Measurements from ENCODE around the gene ELOB.

ELOB gene

DNA sequence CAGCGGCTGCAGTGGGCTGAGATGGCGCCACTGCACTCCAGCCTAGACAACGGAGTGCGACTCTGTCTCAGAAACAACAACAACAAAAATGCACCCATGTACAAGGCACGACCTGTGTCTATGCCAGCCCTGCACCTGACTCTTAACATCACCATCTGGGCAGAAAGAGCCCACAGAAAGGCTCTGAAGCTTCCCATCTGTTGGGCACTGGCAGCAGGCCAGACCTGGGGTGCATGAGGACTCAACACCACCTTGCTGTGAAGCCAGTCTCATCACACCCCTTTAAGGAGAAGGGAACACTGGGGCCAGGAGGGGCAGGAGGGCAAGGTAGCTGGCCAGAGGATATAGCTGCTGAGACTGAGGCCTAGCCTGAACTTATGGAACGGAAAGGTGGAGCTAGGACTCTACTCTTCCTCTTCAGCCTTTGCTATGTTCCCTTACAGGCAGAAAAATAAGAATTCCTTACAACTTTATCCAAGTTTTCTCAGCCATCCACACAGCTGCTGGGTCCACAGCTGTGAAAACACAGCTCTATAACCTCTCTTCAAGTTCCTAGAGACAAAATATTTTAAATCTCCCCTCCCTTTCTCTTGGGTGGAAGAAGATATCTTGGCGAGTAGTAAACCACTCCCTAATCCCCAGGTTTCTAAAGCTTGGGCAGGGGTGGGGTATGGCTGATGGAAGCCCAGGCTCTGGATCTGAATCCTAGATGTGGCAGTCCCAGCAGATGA is 2.8 kb downstream of the ELOB start:
- H3K4me1 ChIP-seq (ENCODE audit: insufficient read depth, low read length): peaks cover 18% of the 10 kb centered on the region
- H2AFZ ChIP-seq (ENCODE audit: low read depth, low read length): no peak overlapping the region
- no peak overlapping the region for H3K4me3 ChIP-seq (ENCODE audit: low read length)
- no peaks in the 10 kb centered on the region for H3K9me3 ChIP-seq (ENCODE audit: low read length)
- H3K27me3 ChIP-seq (ENCODE audit: insufficient read depth, low read length): no peaks in the 10 kb centered on the region
- peaks cover 58% of the 10 kb centered on the region for H3K36me3 ChIP-seq (ENCODE audit: insufficient read depth, low read length)

DNA sequence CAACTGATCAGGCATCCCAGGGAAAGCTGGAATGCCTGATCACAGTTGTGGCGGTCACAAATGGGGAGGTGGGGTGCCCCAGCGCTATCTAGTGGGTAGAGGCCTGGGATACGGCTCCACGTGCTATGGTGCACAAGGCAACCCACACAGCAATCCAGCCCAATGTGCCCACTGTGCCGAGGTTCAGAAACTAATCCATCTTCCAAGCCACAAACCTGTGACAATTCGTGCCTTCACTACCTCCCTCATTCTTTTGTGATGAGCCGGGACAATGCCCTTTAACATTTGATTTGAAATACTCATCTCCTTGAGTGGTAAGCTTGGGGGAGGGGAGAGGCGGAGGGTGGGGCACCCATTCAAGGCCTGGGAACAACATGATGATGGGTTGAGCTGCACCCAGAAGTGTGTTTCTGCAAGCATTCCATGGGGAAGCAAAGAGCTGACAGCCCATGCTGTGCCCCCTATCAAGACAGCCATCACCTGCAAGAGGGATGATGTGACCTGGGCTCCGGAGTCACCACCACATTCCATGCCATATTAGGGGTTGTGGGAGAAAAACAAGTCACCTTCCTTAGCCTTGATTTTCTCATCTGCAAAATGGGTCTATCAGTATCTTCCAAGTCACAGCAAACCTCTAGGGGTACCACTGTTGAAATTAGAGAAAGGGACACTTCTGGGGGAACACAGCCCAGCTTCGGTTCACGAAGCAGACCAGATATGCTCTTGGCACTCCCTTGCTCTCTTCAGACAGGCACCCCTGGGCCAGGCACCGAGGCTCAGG is 3.7 kb downstream of the ELOB start:
- H3K4me1 ChIP-seq (ENCODE audit: insufficient read depth, low read length): peaks cover 16% of the 10 kb centered on the region
- peaks cover 67% of the 10 kb centered on the region for H3K36me3 ChIP-seq (ENCODE audit: insufficient read depth, low read length)
- no peak overlapping the region for H2AFZ ChIP-seq (ENCODE audit: low read depth, low read length)
- H3K27me3 ChIP-seq (ENCODE audit: insufficient read depth, low read length): no peaks in the 10 kb centered on the region
- H3K9me3 ChIP-seq (ENCODE audit: low read length): no peaks in the 10 kb centered on the region
- H3K4me3 ChIP-seq (ENCODE audit: low read length): no peak overlapping the region

DNA sequence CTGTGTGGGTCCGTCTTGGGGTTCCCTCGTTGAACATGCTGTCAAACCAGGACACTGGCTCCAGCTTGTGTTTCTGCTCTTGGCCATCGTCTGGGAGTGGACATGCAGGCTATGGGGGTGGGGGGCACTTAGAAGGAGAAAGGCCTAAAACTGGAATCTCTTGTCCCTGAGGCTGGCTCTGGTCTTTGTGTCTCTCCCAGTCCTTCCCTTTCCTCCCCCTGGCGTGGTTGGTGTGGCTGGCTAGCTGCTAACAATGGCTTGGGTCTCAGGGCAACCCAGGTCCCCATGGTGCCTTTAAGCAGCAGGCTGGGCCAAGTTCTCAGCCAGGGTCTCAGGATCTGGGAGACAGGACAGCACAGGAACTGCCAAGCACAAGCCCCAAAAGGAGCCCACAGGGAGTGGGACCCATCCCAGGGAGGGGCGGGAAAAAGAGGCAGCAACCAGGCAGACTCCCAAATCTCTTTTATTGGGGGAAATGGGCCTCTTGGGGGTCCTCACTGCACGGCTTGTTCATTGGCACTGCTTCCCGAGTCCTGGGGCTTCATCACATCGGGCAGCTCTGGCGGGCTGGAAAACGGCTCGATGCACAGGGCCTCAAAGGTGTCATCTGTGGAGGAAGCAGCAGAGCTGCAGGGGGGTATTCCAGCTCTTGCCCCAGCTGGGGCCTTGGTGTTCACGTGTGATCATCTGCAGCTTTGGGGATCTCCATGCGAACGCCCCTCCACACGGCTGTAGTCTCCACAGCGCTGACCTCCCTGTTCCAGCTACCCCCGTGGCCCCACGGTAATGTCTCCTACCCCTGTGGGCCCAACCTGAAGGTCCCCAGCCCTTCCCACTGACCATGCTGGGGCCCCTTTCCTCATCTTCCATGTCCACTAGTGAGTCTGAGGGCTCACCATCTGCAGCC is 5.3 kb downstream of the ELOB start:
- no peak overlapping the region for H3K4me3 ChIP-seq (ENCODE audit: low read length)
- H3K36me3 ChIP-seq (ENCODE audit: insufficient read depth, low read length): peaks cover 83% of the 10 kb centered on the region
- no peak overlapping the region for H2AFZ ChIP-seq (ENCODE audit: low read depth, low read length)
- H3K27me3 ChIP-seq (ENCODE audit: insufficient read depth, low read length): no peaks in the 10 kb centered on the region
- H3K9me3 ChIP-seq (ENCODE audit: low read length): no peaks in the 10 kb centered on the region
- H3K4me1 ChIP-seq (ENCODE audit: insufficient read depth, low read length): peaks cover 11% of the 10 kb centered on the region

DNA sequence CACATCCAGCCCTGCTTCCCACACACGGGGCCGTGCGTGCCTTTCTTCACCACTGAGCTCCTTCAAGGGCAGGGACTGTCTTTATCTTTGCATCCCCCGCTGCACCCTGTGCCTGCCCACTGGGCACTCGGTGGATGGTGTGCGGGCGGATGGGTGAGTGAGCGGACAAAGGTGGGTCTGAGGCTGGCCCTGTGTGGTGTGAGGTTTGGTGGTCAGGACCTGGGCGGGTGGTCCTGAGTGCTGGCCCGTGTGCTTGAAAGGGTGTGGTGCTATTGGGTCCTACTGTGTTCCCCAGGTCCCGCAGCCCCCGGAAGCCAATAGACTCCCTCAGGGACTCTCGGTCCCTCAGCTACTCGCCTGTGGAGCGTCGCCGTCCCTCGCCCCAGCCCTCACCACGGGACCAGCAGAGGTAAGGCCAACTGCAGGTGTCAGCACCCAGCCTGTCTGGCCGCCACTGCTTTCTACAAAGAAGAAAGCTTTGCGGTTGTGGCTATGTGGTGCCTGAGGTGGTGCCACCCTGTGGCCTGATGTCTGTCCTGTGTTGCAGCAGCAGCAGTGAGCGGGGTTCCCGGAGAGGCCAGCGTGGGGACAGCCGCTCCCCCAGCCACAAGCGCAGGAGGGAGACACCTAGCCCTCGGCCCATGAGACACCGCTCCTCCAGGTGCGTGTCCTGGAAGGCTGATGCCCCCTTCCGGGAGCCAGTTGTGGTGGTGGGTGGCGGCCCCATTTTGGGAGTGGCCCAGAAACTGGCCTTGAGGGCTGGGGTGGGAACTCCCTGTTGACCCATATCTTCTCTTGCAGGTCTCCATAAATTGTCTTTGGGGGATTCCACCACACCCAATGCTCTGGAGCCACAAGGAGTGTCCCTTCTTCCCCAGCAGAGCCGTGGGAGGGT is 6.8 kb downstream of the ELOB start:
- Histone ChIP-seq H3K4me1 (ENCODE audit: insufficient read depth, low read length) (peaks cover 2% of the 10 kb centered on the region), H3K9me3 (ENCODE audit: low read length) (peaks cover 6% of the 10 kb centered on the region), H3K36me3 (ENCODE audit: insufficient read depth, low read length) (peaks cover 96% of the 10 kb centered on the region), H2AFZ (ENCODE audit: low read depth, low read length) (no peak overlapping the region), H3K4me3 (ENCODE audit: low read length) (no peak overlapping the region), H3K27me3 (ENCODE audit: insufficient read depth, low read length) (no peaks in the 10 kb centered on the region)

DNA sequence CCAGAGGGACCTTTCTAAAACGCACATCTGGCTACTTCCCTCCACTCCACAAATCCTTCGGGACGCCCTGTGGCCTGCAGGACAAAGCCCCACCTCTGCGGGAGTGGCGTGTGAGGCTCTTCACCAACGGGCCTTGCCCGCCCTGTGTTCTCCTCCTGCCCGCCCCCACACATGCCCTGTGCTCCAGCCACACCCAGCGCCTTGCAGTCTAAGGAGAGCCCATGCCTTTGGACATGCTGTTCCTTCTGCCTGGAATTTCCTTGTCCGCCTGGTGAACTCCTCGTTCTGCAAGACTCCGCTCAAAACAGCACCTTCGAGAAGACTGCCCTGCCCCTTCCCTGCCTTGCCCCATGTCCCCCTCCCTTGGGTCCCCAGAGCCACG is 7.4 kb downstream of the ELOB start:
- H3K36me3 ChIP-seq (ENCODE audit: insufficient read depth, low read length): peaks cover 96% of the 10 kb centered on the region
- H3K4me1 ChIP-seq (ENCODE audit: insufficient read depth, low read length): no peaks in the 10 kb centered on the region
- H3K9me3 ChIP-seq (ENCODE audit: low read length): peaks cover 10% of the 10 kb centered on the region
- H3K4me3 ChIP-seq (ENCODE audit: low read length): no peak overlapping the region
- no peak overlapping the region for H2AFZ ChIP-seq (ENCODE audit: low read depth, low read length)
- H3K27me3 ChIP-seq (ENCODE audit: insufficient read depth, low read length): no peaks in the 10 kb centered on the region

DNA sequence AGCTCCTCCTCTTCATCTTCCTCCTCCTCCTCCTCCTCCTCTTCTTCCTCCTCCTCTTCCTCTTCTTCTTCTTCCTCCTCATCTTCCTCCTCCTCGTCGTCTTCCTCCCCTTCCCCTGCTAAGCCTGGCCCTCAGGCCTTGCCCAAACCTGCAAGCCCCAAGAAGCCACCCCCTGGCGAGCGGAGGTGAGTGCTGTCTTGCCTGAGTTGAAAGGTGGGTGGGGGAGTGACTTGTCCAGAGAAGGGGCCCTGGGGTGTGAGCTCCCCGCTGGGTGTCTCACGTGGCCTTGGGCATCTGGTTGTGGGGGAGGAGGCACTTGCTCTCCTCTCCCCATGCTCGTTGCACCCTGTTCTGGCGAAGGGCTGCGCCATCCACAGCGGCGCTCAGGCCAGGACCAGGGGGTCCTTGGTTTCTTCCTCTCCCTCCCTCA is 8.0 kb downstream of the ELOB start:
- Histone ChIP-seq H3K27me3 (ENCODE audit: insufficient read depth, low read length) (no peaks in the 10 kb centered on the region), H3K4me1 (ENCODE audit: insufficient read depth, low read length) (no peaks in the 10 kb centered on the region), H3K9me3 (ENCODE audit: low read length) (peaks cover 12% of the 10 kb centered on the region), H2AFZ (ENCODE audit: low read depth, low read length) (no peak overlapping the region), H3K4me3 (ENCODE audit: low read length) (no peak overlapping the region), H3K36me3 (ENCODE audit: insufficient read depth, low read length) (peaks cover 97% of the 10 kb centered on the region)

DNA sequence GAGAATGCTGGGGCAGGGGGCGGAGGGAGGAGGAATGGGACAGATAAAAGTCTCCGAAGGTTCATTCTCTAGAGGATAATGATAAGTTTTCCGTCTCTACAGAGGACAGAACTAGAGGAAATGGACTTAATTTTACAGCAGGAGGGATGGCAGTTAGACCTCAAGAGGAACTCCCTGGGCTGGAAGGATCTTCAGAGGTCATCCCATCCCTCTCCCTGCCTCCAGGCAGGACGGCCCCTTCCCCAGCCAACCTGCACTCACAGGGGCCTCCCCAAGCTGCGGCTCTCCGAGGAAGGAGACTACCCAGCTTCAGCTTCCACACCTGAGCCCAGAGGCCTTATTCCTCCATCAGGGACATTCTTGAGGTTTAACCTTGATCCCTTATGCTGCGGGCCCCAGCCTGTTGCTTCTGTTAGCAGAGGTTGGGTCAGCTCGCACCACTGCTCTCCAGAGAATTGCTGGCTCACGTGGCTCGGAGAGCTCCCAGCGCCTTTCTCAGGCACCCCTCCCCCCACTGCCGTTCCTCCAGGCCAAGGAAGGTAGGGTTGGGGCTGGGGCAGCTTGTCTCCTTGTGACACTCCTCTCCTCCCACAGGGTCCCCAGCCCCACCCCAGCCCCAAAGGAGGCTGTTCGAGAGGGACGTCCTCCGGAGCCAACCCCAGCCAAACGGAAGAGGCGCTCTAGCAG is 8.5 kb downstream of the ELOB start:
- Histone ChIP-seq H2AFZ (ENCODE audit: low read depth, low read length) (no peak overlapping the region), H3K4me1 (ENCODE audit: insufficient read depth, low read length) (no peaks in the 10 kb centered on the region), H3K4me3 (ENCODE audit: low read length) (no peak overlapping the region), H3K36me3 (ENCODE audit: insufficient read depth, low read length) (peaks cover 98% of the 10 kb centered on the region), H3K27me3 (ENCODE audit: insufficient read depth, low read length) (no peaks in the 10 kb centered on the region), H3K9me3 (ENCODE audit: low read length) (peaks cover 18% of the 10 kb centered on the region)

DNA sequence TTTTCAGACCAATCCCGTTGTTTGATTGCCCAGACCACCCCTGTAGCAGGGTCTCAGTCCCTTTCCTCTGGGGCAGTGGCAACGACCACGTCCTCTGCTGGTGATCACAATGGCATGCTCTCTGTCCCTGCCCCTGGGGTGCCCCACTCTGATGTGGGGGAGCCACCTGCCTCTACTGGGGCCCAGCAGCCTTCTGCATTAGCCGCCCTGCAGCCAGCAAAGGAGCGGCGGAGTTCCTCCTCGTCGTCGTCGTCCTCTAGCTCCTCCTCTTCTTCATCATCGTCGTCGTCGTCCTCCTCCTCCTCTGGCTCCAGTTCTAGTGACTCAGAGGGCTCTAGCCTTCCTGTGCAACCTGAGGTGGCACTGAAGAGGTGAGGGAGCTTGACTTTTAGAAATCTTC is 9.2 kb downstream of the ELOB start:
- H3K9me3 ChIP-seq (ENCODE audit: low read length): peaks cover 24% of the 10 kb centered on the region
- no peak overlapping the region for H3K4me3 ChIP-seq (ENCODE audit: low read length)
- H3K36me3 ChIP-seq (ENCODE audit: insufficient read depth, low read length): peaks cover 98% of the 10 kb centered on the region
- no peaks in the 10 kb centered on the region for H3K27me3 ChIP-seq (ENCODE audit: insufficient read depth, low read length)
- H2AFZ ChIP-seq (ENCODE audit: low read depth, low read length): no peak overlapping the region
- no peaks in the 10 kb centered on the region for H3K4me1 ChIP-seq (ENCODE audit: insufficient read depth, low read length)

DNA sequence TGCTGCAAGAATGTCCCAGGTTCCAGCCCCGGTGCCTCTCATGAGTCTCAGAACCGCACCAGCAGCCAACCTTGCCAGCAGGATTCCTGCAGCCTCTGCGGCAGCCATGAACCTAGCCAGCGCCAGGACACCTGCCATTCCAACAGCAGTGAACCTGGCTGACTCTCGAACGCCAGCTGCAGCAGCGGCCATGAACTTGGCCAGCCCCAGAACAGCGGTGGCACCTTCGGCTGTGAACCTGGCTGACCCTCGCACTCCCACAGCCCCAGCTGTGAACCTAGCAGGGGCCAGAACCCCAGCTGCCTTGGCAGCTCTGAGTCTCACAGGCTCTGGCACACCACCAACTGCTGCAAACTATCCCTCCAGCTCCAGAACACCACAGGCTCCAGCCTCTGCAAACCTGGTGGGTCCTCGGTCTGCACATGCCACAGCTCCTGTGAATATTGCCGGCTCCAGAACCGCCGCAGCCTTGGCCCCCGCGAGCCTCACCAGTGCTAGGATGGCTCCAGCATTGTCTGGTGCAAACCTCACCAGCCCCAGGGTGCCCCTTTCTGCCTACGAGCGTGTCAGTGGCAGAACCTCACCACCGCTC is 9.8 kb downstream of the ELOB start:
- peaks cover 30% of the 10 kb centered on the region for H3K9me3 ChIP-seq (ENCODE audit: low read length)
- H3K4me3 ChIP-seq (ENCODE audit: low read length): no peak overlapping the region
- H3K27me3 ChIP-seq (ENCODE audit: insufficient read depth, low read length): no peaks in the 10 kb centered on the region
- H2AFZ ChIP-seq (ENCODE audit: low read depth, low read length): no peak overlapping the region
- no peaks in the 10 kb centered on the region for H3K4me1 ChIP-seq (ENCODE audit: insufficient read depth, low read length)
- peaks cover 99% of the 10 kb centered on the region for H3K36me3 ChIP-seq (ENCODE audit: insufficient read depth, low read length)

DNA sequence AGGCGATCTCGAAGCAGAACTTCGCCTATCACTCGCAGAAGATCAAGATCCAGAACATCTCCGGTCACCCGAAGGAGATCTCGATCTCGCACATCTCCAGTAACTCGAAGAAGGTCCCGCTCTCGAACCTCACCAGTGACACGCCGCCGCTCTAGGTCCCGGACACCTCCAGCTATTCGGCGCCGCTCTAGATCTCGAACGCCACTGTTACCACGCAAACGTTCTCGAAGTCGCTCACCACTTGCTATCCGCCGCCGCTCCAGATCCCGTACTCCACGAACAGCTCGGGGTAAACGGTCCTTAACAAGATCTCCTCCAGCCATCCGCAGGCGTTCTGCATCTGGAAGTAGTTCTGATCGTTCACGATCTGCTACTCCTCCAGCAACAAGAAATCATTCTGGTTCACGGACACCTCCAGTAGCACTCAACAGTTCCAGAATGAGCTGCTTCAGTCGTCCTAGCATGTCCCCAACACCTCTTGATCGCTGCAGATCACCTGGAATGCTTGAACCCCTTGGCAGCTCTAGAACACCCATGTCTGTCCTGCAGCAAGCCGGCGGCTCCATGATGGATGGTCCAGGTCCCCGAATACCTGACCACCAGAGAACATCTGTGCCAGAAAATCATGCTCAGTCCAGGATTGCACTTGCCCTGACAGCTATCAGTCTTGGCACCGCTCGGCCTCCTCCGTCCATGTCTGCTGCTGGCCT is 10.5 kb downstream of the ELOB start:
- no peaks in the 10 kb centered on the region for H3K4me1 ChIP-seq (ENCODE audit: insufficient read depth, low read length)
- no peaks in the 10 kb centered on the region for H3K27me3 ChIP-seq (ENCODE audit: insufficient read depth, low read length)
- peaks cover 36% of the 10 kb centered on the region for H3K9me3 ChIP-seq (ENCODE audit: low read length)
- H3K36me3 ChIP-seq (ENCODE audit: insufficient read depth, low read length): peaks cover 99% of the 10 kb centered on the region
- H3K4me3 ChIP-seq (ENCODE audit: low read length): no peak overlapping the region
- no peak overlapping the region for H2AFZ ChIP-seq (ENCODE audit: low read depth, low read length)

Data from neuron (in vitro differentiated cells).